ENCODE measurements around the gene CDH4. TPM values are rescaled to one million over a fixed set of nuclear protein-coding genes. Genes with fewer than 3 reads are reported as not detected.

CDH4 gene
- total and polyA plus RNA-seq, 2 of the 13 experiments (the other 11 are each of a cell fraction or from before 2014, with no cell fraction given): not detected

- TF ChIP-seq CENPBD1 (CRISPR knock-in tag; IDR thresholded peaks at IDR 0.05; ENCODE audit: borderline replicate concordance, low read depth) (no peak), ZFP36 (IDR thresholded peaks at IDR 0.05; ENCODE audit: borderline replicate concordance, low read depth, low read length, partially characterized antibody) (no peak), ZNF331 (CRISPR knock-in tag; IDR thresholded peaks at IDR 0.05) (no peak)
- TF ChIP-seq, protein P1, sequence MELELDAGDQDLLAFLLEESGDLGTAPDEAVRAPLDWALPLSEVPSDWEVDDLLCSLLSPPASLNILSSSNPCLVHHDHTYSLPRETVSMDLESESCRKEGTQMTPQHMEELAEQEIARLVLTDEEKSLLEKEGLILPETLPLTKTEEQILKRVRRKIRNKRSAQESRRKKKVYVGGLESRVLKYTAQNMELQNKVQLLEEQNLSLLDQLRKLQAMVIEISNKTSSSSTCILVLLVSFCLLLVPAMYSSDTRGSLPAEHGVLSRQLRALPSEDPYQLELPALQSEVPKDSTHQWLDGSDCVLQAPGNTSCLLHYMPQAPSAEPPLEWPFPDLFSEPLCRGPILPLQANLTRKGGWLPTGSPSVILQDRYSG (CRISPR knock-in tag; IDR thresholded peaks at IDR 0.05): no peak
Observed at GRCh38 chr20:61343934-61344333, 91.9 kb downstream of the CDH4 start (continued).

DNA sequence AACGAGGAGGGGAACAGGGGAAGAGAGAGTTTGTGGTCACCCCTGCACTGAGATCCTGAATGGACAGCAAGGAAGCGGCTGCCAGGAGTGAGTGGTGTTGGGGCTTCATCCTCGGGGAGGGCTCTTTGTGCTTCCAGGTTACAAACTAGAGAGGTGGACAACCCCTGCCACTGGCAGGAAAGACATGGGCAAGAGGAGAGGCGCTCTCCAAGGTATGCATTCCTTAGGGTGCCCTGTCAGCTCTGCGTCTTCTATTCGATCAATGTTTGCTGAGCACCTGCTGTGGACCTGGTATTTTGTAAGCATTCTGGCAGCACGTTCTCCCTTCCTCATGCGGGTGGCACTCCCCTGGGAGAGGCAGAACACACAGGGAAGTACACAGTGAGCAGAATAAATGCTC, 93.6 kb downstream of the CDH4 start:
- POLR2A ChIA-PET: no interaction called here
- Histone ChIP-seq H3K36me3 (replicated peaks in 1 of 2; ENCODE audit: control insufficient read depth in 1 of 2, insufficient read depth in 2 of 2, low read length in 2 of 2) (no peaks in the 10 kb centered on the region), H3K79me2 (ENCODE audit: insufficient read depth, low read length) (no peaks in the 10 kb centered on the region), H3K27me3 (ENCODE audit: control insufficient read depth in 1 of 2, insufficient read depth in 2 of 2, low read length in 2 of 2) (peaks cover 11 to 67% of the 10 kb centered on the region in 2 experiments; a peak in 4 of 5 replicates), H3K4me3 (replicated peaks in 1 of 3; ENCODE audit: insufficient read depth in 1 of 3, low read depth in 2 of 3, low read length in 3 of 3) (no peak overlapping the region), H3K27ac (ENCODE audit: extremely low read length, insufficient read depth, low read length) (no peak overlapping the region), H3K4me1 (ENCODE audit: insufficient read depth, low read length) (no peaks in the 10 kb centered on the region), H3K4me2 (ENCODE audit: low read depth, low read length) (no peak overlapping the region), H4K20me1 (ENCODE audit: insufficient read depth, low read length) (no peaks in the 10 kb centered on the region), H2AFZ (ENCODE audit: low read length) (no peak overlapping the region), H3K9me3 (ENCODE audit: low read length) (no peaks in the 10 kb centered on the region), H3K9ac (ENCODE audit: insufficient read depth, low read depth, low read length) (no peak overlapping the region)
- in situ Hi-C loops (cut with HindIII; ENCODE audit: extremely low pct_ligation_motif_present, low pct_unique_long_range_greater_than_20kb): no loop called here
- CTCF ChIA-PET (ENCODE audit: low intra/inter-chr PET ratio, low total read pairs): no interaction called here
- BruUV-seq (replicated peaks): no TSS peak
- 23% methylated on average over 8 of the region's 8 CpGs for WGBS (ENCODE audit: low lambda C conversion rate)
- no peak for ATAC-seq
- FAIRE-seq: no peak
- no peak for DNase-seq (ENCODE audit: low spot score)
- TF ChIP-seq HIVEP1 (CRISPR knock-in tag; IDR thresholded peaks at IDR 0.05): no peak
- TF ChIP-seq, protein P2, sequence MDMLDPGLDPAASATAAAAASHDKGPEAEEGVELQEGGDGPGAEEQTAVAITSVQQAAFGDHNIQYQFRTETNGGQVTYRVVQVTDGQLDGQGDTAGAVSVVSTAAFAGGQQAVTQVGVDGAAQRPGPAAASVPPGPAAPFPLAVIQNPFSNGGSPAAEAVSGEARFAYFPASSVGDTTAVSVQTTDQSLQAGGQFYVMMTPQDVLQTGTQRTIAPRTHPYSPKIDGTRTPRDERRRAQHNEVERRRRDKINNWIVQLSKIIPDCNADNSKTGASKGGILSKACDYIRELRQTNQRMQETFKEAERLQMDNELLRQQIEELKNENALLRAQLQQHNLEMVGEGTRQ (IDR thresholded peaks at IDR 0.05; ENCODE audit: low read depth, low read length): no peak
- TF ChIP-seq, protein P2 (CRISPR knock-in tag; IDR thresholded peaks at IDR 0.05; ENCODE audit: borderline replicate concordance): no peak
- TF ChIP-seq MAFK (conservative IDR thresholded peaks at IDR 0.05 in 1 of 2, IDR thresholded peaks at IDR 0.05 in 1 of 2; ENCODE audit: low read length in 2 of 2): 0 out of 4 replicates have a peak, but pooled peaks of 1 of the 2 experiments have one; percentile 24
- TF ChIP-seq, protein P3, sequence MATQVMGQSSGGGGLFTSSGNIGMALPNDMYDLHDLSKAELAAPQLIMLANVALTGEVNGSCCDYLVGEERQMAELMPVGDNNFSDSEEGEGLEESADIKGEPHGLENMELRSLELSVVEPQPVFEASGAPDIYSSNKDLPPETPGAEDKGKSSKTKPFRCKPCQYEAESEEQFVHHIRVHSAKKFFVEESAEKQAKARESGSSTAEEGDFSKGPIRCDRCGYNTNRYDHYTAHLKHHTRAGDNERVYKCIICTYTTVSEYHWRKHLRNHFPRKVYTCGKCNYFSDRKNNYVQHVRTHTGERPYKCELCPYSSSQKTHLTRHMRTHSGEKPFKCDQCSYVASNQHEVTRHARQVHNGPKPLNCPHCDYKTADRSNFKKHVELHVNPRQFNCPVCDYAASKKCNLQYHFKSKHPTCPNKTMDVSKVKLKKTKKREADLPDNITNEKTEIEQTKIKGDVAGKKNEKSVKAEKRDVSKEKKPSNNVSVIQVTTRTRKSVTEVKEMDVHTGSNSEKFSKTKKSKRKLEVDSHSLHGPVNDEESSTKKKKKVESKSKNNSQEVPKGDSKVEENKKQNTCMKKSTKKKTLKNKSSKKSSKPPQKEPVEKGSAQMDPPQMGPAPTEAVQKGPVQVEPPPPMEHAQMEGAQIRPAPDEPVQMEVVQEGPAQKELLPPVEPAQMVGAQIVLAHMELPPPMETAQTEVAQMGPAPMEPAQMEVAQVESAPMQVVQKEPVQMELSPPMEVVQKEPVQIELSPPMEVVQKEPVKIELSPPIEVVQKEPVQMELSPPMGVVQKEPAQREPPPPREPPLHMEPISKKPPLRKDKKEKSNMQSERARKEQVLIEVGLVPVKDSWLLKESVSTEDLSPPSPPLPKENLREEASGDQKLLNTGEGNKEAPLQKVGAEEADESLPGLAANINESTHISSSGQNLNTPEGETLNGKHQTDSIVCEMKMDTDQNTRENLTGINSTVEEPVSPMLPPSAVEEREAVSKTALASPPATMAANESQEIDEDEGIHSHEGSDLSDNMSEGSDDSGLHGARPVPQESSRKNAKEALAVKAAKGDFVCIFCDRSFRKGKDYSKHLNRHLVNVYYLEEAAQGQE (IDR thresholded peaks at IDR 0.05; ENCODE audit: borderline replicate concordance in 1 of 2, low read depth in 1 of 2, low read length in 2 of 2): peak; percentile 8 to 67; a peak in 3 of 4 replicates
- intact Hi-C loops (cut with micrococcal nuclease; ENCODE audit: unreplicated experiment): no loop called here

All from HepG2 (cell line).